Measurements from ENCODE around the gene ADGRL1. TPM values are rescaled to one million over a fixed set of nuclear protein-coding genes. Genes with fewer than 3 reads are reported as not detected.
A peak's percentile ranks its signal among the peaks of the same experiment; 100 is the strongest.

Gene ADGRL1
- total RNA-seq, 4 donors from 2014 or later = 22.3 to 36.4 (median 27.3) TPM

DNA sequence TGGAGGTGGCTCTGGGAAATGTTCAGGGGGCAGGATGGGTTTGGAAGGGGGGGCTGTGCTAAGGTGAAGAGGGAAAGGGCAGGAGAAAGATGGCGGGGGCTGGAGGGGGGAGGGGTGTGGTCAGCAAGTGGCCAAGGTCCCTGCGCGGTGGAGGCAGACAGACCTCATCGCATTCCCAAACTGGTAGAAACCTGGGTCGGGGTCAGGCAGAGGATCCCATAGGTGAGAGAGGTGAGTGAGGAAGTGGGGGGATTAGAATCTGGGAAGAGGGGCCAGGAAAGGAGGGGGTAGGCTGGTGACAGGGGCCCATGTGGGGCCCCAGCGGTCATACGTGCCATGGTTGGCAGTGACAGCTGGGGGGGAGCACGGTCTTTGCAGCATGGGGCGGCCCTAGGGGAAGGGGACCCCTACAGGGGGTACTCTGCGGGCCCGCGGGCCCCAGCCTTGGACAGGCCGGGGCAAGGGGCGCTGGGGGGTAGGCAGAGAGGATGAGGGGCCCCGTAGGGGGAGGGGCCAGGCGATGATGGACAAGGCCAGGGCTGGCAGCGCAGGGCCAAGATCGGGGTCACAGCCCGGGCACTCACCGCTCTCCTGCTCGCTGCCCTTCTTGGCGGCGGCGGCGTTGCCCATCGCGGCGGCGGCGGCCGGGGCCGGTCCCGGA is 88.9 kb downstream of the ADGRL1 start:
- Histone ChIP-seq H3K27me3 (no peaks in the 10 kb centered on the region), H3K9me3 (no peaks in the 10 kb centered on the region), H3K4me3 (peak overlapping the region; percentile 89), H3K4me1 (peaks cover 68% of the 10 kb centered on the region), H3K27ac (peak overlapping the region; percentile 98), H3K36me3 (no peaks in the 10 kb centered on the region)
- DNase-seq (ENCODE audit: low spot score in 2 of 2) = peak in 1 of 2 donors; percentile 77
- TF ChIP-seq POLR2AphosphoS5 (IDR thresholded peaks at IDR 0.05) (no peak), POLR2A (IDR thresholded peaks at IDR 0.05) (no peak), CTCF (IDR thresholded peaks at IDR 0.05) (no peak), EP300 (IDR thresholded peaks at IDR 0.05) (no peak)
- 2% methylated on average over 15 of the region's 33 CpGs for WGBS

DNA sequence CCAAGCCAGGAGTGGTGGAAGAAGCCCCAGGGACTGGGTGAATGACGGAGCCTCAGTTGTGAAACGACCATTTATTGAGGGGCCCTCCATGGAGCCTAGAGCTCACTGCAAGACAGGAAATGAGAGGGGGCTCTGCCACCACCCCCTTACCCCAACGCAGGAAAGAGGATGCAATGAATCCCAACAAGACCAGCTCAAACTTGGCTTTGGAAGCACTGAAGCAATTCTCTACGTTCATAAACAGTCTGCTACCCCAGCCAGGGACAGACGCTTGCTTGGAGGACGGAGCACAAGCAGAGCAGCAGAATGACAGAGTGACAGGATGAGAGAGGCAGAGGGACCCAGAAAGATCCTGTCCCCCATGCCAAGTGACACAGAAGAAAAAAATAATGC is 89.4 kb downstream of the ADGRL1 start:
- DNase-seq (ENCODE audit: low spot score in 2 of 2) = no peak
- Histone ChIP-seq H3K9me3 (no peaks in the 10 kb centered on the region), H3K36me3 (no peaks in the 10 kb centered on the region), H3K4me1 (peaks cover 71% of the 10 kb centered on the region), H3K27ac (peak overlapping the region; percentile 98), H3K4me3 (peak overlapping the region; percentile 89), H3K27me3 (no peaks in the 10 kb centered on the region)
- TF ChIP-seq POLR2A (IDR thresholded peaks at IDR 0.05) = no peak
- no peak for TF ChIP-seq EP300 (IDR thresholded peaks at IDR 0.05)
- TF ChIP-seq POLR2AphosphoS5 (IDR thresholded peaks at IDR 0.05) = no peak
- no peak for TF ChIP-seq CTCF (IDR thresholded peaks at IDR 0.05)
- 14% methylated on average over 6 of the region's 6 CpGs for WGBS

DNA sequence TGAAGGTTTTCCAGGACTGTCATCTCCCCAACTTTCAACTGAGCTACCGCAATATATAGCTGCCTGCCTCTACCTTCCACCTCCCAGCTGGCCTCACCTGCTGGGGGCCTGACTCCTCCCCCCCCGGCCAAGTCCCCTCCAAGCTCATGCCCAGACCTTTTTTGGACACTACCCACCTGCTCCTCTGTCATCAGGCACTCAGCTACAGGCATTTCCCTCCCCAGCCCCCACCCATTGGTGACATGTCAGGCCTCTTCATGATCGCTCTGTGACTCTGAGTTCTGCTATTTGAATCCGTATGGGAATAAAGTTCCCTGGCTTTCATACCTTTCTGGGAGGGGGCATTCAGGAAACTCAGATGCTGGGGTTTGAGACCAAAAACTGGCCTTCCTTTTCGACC is 90.2 kb downstream of the ADGRL1 start:
- no peaks in the 10 kb centered on the region for H3K27me3 ChIP-seq
- H3K36me3 ChIP-seq = no peaks in the 10 kb centered on the region
- no peaks in the 10 kb centered on the region for H3K9me3 ChIP-seq
- H3K4me1 ChIP-seq = peaks cover 71% of the 10 kb centered on the region
- TF ChIP-seq CTCF (IDR thresholded peaks at IDR 0.05) (no peak), EP300 (IDR thresholded peaks at IDR 0.05) (no peak), POLR2A (IDR thresholded peaks at IDR 0.05) (no peak), POLR2AphosphoS5 (IDR thresholded peaks at IDR 0.05) (no peak)
- WGBS = 82% methylated on average over 5 of the region's 5 CpGs
- peak overlapping the region; percentile 12 for H3K27ac ChIP-seq
- no peak for DNase-seq (ENCODE audit: low spot score in 2 of 2)
- H3K4me3 ChIP-seq = peak overlapping the region; percentile 89

DNA sequence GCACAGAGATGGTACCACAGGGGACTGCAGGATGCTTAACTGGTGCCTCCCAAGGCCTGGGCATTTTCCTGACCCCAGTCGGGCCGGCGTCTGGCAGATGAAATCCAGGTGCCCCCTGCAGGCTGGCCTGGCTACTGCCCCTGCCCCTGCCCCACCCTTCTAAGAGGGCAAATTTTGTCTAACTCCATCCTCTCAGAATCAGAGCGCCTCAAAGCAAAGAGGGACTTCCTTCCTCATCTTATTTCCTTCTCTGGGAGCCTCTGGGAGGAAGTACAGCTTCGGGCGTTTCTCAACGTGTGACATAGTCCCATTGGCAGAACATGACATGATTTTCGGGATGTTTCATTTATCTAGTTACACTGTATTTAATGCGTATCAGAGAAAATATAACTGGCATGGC is 91.1 kb downstream of the ADGRL1 start:
- WGBS = 48% methylated on average over 9 of the region's 9 CpGs
- peak in 1 of 2 donors; percentile 72 for DNase-seq (ENCODE audit: low spot score in 2 of 2)
- H3K9me3 ChIP-seq = no peaks in the 10 kb centered on the region
- H3K4me3 ChIP-seq = no peak overlapping the region
- no peaks in the 10 kb centered on the region for H3K36me3 ChIP-seq
- TF ChIP-seq POLR2AphosphoS5 (IDR thresholded peaks at IDR 0.05) = no peak
- no peak for TF ChIP-seq POLR2A (IDR thresholded peaks at IDR 0.05)
- no peak for TF ChIP-seq EP300 (IDR thresholded peaks at IDR 0.05)
- peak in 1 of 2 donors; percentile 48 for TF ChIP-seq CTCF (IDR thresholded peaks at IDR 0.05)
- H3K27ac ChIP-seq = no peak overlapping the region
- peaks cover 69% of the 10 kb centered on the region for H3K4me1 ChIP-seq
- no peaks in the 10 kb centered on the region for H3K27me3 ChIP-seq

DNA sequence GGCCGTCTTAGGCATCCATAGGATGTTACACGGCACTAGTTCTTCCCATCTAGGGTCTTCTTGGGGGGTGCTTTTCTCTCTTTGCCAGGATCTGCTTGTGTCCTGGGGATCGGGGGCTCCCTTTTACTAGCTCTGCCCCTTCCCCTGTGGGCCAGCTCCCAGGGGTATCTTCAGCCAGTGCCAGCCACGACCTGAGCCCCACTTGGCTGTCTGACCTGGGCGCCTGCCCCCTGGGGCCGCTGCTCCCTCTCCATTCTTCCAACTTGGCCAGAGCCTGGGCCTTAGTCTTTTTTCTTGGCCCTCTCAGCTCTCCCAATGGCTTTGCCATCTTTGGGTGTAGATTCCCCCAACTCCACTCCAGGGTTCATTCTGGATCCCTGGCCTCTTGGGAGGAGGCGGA is 91.5 kb downstream of the ADGRL1 start:
- no peaks in the 10 kb centered on the region for H3K27me3 ChIP-seq
- DNase-seq (ENCODE audit: low spot score in 2 of 2) = no peak
- no peaks in the 10 kb centered on the region for H3K9me3 ChIP-seq
- H3K27ac ChIP-seq = no peak overlapping the region
- 83% methylated on average over 7 of the region's 7 CpGs for WGBS
- H3K4me3 ChIP-seq = no peak overlapping the region
- H3K36me3 ChIP-seq = no peaks in the 10 kb centered on the region
- peaks cover 65% of the 10 kb centered on the region for H3K4me1 ChIP-seq
- TF ChIP-seq CTCF (IDR thresholded peaks at IDR 0.05) (no peak), POLR2AphosphoS5 (IDR thresholded peaks at IDR 0.05) (no peak), EP300 (IDR thresholded peaks at IDR 0.05) (no peak), POLR2A (IDR thresholded peaks at IDR 0.05) (no peak)

All from suprapubic skin (tissue), 4 donors.